HG03432 (cell line): ENCODE measurements around the gene ARHGAP40.

ENCODE experiments used
- ATAC-seq: cut with Tn5 transposase; IDR thresholded peaks from one replicate; pipeline ENCODE4 v1.9.1; 2021; ENCODE audit warnings: mild to moderate bottlenecking, moderate library complexity; ENCODE audit not compliant: unreplicated experiment

Gene ARHGAP40

GRCh38 chr20:38617011-38617829 lies 15.6 kb downstream of the ARHGAP40 start:
- no peak for ATAC-seq

- ATAC-seq, result no peak
Measured at GRCh38 chr20:38617830-38618196, 16.2 kb downstream of the ARHGAP40 start.

GRCh38 chr20:38620441-38620840 lies 18.8 kb downstream of the ARHGAP40 start:
- ATAC-seq, result no peak

GRCh38 chr20:38623061-38623460 lies 21.5 kb downstream of the ARHGAP40 start:
- no peak for ATAC-seq

- ATAC-seq, result no peak
Measured at GRCh38 chr20:38624084-38624483, 22.5 kb downstream of the ARHGAP40 start.

- no peak for ATAC-seq
Measured at GRCh38 chr20:38625896-38626295, 24.3 kb downstream of the ARHGAP40 start.

GRCh38 chr20:38626921-38627659 lies 25.5 kb downstream of the ARHGAP40 start:
- ATAC-seq, result no peak

GRCh38 chr20:38628580-38629470 lies 27.2 kb downstream of the ARHGAP40 start:
- no peak for ATAC-seq

GRCh38 chr20:38629979-38630378 lies 28.4 kb downstream of the ARHGAP40 start:
- no peak for ATAC-seq

GRCh38 chr20:38630727-38631126 lies 29.1 kb downstream of the ARHGAP40 start:
- ATAC-seq, result no peak

GRCh38 chr20:38631155-38632022 lies 29.8 kb downstream of the ARHGAP40 start:
- ATAC-seq, result no peak

- peak; percentile 51 for ATAC-seq
Measured at GRCh38 chr20:38633577-38634093, 32.0 kb downstream of the ARHGAP40 start.

- ATAC-seq, result no peak
Measured at GRCh38 chr20:38635721-38636288, 34.2 kb downstream of the ARHGAP40 start.

- ATAC-seq, result no peak
Measured at GRCh38 chr20:38640521-38640920, 38.9 kb downstream of the ARHGAP40 start.

- no peak for ATAC-seq
Measured at GRCh38 chr20:38642498-38642897, 40.9 kb downstream of the ARHGAP40 start.

- ATAC-seq, result no peak
Measured at GRCh38 chr20:38644588-38645260, 43.1 kb downstream of the ARHGAP40 start.

GRCh38 chr20:38645351-38645750 lies 43.7 kb downstream of the ARHGAP40 start:
- ATAC-seq, result peak; percentile 34

- peak; percentile 88 for ATAC-seq
Measured at GRCh38 chr20:38645980-38646858, 44.6 kb downstream of the ARHGAP40 start.
